Endothelial cell of umbilical vein (primary cell): ENCODE data around the gene RPH3AL.

Experiments
- CTCF ChIP-seq, 2 donors: IDR thresholded peaks; 1 replicate in 1 of 2; 2 replicates in 1 of 2; pipeline ENCODE4 v1.5.1; 2011; ENCODE audit warnings: low read length in 2 of 2, mild to moderate bottlenecking in 2 of 2, moderate library complexity in 2 of 2, control low read depth in 1 of 2, inconsistent platforms in 1 of 2, low read depth in 1 of 2; ENCODE audit not compliant: insufficient read depth in 1 of 2; ENCODE audit errors: extremely low read depth in 1 of 2
- EZH2 ChIP-seq: IDR thresholded peaks from 2 replicates; pipeline ENCODE4 v1.6.1; 2012; ENCODE audit warnings: borderline replicate concordance, low read depth, mild to moderate bottlenecking, moderate library complexity, low read length, inconsistent platforms; ENCODE audit not compliant: severe bottlenecking
- FOS ChIP-seq: IDR thresholded peaks from 2 replicates; pipeline ENCODE4 v1.6.1; 2011; ENCODE audit warnings: mild to moderate bottlenecking, low read length, moderate library complexity, borderline replicate concordance; ENCODE audit not compliant: insufficient read depth
- JUN ChIP-seq: IDR thresholded peaks from 2 replicates; pipeline ENCODE4 v1.6.1; 2011; ENCODE audit warnings: borderline replicate concordance, low read depth; ENCODE audit not compliant: insufficient read length, insufficient read depth
- MAX ChIP-seq: IDR thresholded peaks from 2 replicates; pipeline ENCODE4 v1.6.1; 2011; ENCODE audit not compliant: insufficient read depth, insufficient read length
- POLR2A ChIP-seq: IDR thresholded peaks from 2 replicates; pipeline ENCODE4 v1.6.1; 2012; ENCODE audit warnings: low read depth, mild to moderate bottlenecking, control low read depth, low read length
- POLR2AphosphoS5 ChIP-seq: IDR thresholded peaks from 2 replicates; pipeline ENCODE4 v1.6.1; 2012; ENCODE audit warnings: low read depth, mild to moderate bottlenecking, control low read depth, low read length, moderate library complexity; ENCODE audit not compliant: insufficient read depth

GRCh38 chr17:214881-215331, 137.7 kb downstream of the RPH3AL start:
- no peak for TF ChIP-seq CTCF (IDR thresholded peaks at IDR 0.05; ENCODE audit: extremely low read depth in 1 of 2, insufficient read depth in 1 of 2, low read depth in 1 of 2, low read length in 2 of 2)
- TF ChIP-seq EZH2, result no peak
- TF ChIP-seq FOS, result no peak
- no peak for TF ChIP-seq POLR2A
- TF ChIP-seq POLR2AphosphoS5, result no peak
- TF ChIP-seq MAX, result no peak
- TF ChIP-seq JUN, result no peak
